Left kidney (tissue), 2 donors: ENCODE results near the gene ADAP1. TPM values are rescaled to one million over a fixed set of nuclear protein-coding genes. Genes with fewer than 3 reads are reported as not detected.
A peak's percentile ranks its signal among the peaks of the same experiment; 100 is the strongest.

Source experiments
- DNase-seq: peaks from one replicate; pipeline ENCODE4 v3.0.0-alpha.2; 2013
- polyA plus RNA-seq: library from polyadenylated mRNA; unstranded; fragments of 120-200 nt; gene quantifications from one replicate; pipeline ENCODE4 v1.2.1, GENCODE V29; 2013; ENCODE audit not compliant: insufficient read length

Gene ADAP1
- polyA plus RNA-seq, 1 donor: 11.0 TPM

DNA sequence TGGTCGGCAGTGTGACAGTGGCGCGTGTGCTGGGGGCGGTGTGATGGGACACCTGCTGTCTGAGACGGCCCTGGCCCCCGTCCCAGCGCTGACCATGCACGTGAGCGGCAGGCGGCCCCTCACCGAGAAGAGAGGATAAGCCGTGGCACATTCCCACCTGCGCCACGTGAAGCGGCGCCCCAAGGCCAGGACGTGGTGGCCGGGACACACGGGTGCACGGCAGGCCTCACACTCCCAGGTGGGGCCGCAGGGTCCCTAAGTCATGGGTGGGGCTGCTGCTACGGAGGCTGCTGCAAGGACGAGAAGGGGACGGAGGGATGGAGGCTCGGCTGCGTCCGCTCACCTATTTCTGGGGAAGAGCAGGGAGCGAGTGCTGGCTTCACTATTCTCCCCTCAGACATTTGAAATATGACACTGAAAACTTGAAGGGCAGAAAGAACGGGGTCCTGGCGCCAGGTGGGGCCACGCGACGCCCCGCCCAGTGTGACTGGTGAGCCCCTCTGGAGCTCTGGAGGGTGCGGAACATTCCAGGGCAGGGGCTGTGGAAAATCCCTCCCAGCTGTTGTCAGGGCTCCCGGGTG is 36.0 kb upstream of the ADAP1 start:
- no peak for DNase-seq

DNA sequence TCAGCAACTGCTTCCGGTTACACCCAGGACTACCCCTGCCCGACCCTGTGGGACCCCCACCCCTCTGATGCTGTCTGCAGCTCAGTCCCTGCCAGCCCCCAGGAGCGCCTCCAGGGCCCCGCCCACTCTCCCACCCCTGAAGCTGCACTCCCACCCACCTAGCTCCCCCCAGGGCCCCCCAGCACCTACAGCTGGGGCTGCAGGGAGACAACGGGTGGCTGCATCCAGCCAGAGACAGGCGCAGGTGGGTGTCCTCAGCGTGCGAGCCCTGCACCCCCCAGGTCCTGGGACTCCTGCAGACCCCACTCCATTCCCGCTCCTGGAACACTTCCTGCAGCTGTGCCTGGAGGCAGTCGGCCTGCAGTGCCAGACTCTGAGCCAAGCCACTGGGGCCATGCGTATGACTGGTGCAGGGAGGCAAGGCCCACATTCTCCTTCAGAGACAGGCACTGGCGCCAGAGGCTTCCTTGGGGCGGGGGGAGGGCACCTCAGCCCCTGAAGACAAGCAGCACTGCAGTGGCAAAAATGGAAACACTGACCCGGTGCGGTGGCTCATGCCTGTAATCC is 34.6 kb upstream of the ADAP1 start:
- no peak for DNase-seq

DNA sequence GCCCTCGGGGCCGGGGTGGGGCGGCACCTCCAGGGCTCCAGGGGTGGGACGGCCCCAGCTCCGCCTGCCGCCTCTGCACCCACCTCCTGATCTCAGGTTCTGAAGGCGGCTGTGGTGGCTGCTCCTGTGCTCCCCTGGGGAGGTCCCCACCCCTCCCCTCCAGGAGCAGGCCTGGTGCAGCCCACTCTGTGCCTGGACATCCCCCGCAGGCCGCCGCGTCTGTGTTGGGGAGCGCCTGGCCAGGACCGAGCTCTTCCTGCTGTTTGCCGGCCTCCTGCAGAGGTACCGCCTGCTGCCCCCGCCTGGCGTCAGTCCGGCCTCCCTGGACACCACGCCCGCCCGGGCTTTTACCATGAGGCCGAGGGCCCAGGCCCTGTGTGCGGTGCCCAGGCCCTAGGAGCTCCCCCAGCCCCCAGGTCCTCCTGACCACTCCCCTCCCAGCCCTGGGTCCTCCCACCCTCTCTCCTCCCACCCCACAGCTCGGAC is 34.0 kb upstream of the ADAP1 start:
- DNase-seq: no peak

DNA sequence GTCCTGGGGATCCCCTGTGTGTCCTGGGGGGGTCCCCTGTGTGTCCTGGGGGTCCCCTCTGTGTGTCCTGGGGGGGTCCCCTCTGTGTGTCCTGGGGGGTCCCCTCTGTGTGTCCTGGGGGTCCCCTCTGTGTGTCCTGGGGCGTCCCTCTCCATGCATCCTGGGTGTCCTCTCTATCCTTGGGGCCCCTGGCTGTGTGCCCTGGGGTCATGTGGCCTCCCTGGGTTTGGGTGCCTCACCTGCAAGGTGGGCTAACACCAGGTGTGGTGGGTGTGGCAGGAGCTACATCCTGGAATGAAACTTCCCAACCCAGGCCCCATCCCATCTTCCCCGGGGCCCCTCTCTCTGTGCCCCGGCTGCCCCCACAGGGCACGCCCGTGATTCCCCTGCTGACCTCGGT is 33.4 kb upstream of the ADAP1 start:
- no peak for DNase-seq

DNA sequence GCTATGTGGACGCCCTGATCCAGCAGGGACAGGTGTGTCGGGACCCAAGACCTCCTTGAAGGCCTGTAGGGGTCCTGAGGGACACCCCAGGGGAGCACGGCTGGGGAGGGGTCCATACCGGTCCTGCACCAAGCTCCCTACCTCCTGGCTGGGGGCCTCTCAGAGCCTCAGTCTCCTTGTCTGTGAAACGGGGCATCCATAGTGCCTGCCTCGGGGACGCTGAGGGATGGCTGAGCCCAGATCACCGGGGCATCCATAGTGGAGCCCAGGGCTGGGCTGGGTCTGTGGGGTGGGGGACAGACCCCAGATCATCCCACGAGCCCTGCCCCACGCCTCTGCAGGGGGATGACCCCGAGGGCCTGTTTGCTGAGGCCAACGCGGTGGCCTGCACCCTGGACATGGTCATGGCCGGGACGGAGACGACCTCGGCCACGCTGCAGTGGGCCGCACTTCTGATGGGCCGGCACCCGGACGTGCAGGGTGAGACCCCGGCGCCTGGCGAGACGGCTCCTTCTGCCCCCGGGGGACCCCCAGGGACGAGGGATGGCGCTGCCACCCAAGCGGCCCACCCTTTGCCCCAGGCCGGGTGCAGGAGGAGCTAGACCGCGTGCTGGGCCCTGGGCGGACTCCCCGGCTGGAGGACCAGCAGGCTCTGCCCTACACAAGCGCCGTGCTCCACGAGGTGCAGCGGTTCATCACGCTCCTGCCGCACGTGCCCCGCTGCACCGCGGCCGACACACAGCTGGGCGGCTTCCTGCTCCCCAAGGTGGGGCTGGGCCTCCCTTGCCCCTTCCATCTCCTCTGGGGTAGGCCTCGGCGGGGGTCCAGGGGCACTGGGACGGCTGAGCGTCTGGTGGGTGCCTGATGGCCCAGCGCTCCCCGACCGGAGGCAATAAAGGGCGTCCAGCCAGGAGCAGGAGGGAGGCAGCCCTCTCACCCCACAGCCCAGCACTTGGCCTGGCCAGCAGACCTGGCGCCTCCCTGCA is 32.6 kb upstream of the ADAP1 start:
- no peak for DNase-seq

DNA sequence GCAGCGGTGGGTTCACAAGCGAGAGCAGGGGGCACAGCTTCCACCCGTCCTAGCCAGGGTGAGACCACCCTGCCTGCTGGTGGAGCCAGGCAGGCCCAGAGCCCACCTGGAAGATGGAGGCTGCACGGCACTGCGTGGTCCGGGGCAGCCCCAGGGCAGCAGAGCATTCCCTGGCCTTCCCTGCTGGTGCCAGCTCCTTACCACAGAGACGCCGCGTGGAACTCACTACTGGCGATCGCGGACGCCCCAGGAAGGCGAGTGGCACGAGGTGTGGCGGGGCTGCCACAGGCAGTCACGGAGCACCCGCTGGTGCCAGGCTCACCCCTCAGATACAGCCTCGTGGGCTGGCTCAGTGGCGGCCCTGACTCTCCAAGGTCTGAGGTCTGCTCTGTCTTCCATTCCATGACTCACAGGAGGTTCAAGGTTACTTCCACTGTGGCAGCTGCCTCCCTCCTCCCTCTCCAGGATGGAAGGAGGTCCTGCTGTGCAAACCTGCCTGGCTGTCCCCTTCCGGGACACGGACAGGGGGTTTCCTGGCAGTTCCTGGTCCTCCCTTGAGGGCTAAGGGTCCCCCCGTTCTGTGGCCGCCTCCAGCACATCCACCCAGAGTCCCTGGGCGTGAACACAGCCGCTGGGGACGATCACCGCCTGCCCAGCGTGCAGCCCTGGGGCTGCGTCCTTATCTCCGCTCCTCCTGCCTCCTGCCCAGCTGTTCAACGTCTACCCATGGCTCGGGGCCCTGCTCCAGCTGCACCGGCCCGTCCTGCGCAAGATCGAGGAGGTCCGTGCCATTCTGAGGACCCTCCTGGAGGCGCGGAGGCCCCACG is 31.6 kb upstream of the ADAP1 start:
- DNase-seq: no peak

DNA sequence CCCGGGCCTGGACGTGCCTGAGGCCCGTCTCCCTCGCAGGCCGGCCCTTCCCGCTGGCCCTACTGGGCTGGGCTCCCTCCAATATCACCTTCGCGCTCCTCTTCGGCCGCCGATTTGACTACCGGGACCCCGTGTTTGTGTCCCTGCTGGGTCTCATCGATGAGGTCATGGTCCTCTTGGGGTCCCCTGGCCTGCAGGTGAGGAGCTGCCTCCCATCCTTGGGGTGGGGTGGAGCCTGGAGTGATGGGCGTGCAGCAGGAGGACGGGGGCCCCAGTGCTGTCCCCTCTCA is 30.6 kb upstream of the ADAP1 start:
- no peak for DNase-seq

GRCh38 chr7:984361-985126 is 30.1 kb upstream of the ADAP1 start:
- DNase-seq: no peak

- DNase-seq: no peak
Observed at GRCh38 chr7:983616-984071, 29.2 kb upstream of the ADAP1 start.

- no peak for DNase-seq
Observed at GRCh38 chr7:983004-983615, 28.6 kb upstream of the ADAP1 start, which contains the start of gene CYP2W1. Gene CYP2W1, plus strand, starts transcription at chr7:983181. Its CDS starts 31 bp downstream, at chr7:983212.

DNA sequence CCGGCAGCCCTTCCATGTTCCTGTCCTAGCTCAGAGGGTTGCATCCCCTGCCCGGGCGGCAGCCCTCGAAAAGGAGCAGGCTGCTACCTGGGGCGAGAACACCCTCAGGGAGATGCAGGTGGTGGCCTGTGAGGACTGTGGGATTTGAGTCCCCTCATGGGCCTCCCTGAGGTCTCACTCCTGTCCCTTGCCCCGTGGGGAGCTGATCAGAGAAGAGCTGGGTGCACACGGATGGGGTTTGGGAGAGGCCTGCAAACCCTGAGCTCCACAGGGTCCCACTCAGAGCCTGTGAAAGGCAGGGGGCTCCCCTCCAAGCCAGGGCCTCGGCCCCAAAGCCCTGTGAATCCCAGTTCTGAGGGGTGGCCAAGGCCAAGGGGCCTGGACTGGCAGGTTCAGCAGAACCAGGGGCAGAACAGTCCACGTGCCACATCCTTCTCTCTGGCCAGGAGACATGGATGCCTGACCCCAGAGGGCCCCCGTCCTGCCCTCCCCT is 28.1 kb upstream of the ADAP1 start:
- DNase-seq: no peak

- DNase-seq: no peak
Observed at GRCh38 chr7:981793-982510, 27.5 kb upstream of the ADAP1 start.

DNA sequence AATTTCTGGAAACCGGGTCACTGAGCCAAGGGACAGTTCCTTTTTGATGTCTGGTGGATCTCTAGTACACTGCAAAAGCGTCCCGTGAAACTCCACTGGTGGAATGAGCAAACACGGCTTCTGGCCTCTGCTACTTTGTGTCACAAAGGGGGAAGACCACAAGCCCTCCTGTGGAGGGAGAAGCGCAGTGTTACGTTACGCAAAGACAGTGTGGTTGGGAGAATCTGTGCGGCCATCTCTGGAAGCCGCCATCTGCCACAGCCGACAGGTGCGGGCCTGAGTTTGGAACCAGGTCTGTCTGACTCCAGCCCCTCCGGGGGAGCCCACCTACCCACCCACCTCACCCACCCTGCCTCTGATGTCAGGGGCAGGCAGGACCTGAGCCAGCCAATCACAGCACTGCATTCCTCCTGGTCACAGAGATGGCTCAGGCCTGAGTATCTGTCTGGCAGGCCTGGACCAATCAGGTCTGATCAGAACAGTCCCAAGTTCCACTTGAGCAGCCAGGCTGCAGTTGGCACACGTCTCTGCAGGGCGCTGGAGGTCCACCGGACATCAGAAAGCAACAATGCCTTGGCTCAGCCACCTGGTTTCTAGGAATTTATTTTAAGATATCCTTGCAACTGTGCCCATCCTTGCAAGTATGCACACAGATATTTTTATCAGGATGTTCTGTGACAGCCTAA is 25.5 kb upstream of the ADAP1 start:
- no peak for DNase-seq

DNA sequence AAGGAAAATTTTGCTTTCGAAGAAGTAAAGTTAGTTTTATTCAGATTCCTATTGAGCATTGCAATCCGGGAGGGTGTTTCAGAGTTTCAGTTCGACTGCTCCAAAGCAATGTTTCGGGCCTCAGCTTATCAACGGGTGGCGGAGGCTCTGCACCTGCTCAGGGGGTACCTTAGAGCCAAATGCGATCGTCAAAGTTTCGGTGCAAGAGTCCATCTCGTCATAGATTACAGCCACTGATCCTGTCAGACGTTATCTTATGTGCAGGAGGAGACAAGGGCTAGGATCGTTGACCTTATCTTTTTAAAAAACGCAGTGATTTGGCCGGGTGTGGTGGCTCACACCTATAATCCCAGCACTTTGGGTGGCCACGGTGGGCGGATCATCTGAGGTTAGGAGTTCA is 24.7 kb upstream of the ADAP1 start:
- no peak for DNase-seq

GRCh38 chr7:978416-979091 is 24.1 kb upstream of the ADAP1 start:
- no peak for DNase-seq

- no peak for DNase-seq
Observed at GRCh38 chr7:978049-978346, 23.5 kb upstream of the ADAP1 start.

- DNase-seq: peak; percentile 71
Observed at GRCh38 chr7:977326-978048, 23.0 kb upstream of the ADAP1 start.

GRCh38 chr7:976901-977325 is 22.4 kb upstream of the ADAP1 start:
- no peak for DNase-seq
